ENCODE data around the gene GLTPD2.

The GLTPD2 gene

GRCh38 chr17:4771519-4772234, 17.1 kb upstream of the GLTPD2 start, which contains the start of gene TM4SF5:
Gene TM4SF5 (plus strand): TSS chr17:4771886. CDS start chr17:4771923, 37 bp downstream.
- DNase-seq (ENCODE audit: low read depth): no peak

- DNase-seq (ENCODE audit: low read depth): no peak
These were observed 16.5 kb upstream of the GLTPD2 start for GRCh38 chr17:4772235-4772613.

GRCh38 chr17:4777969-4778760, 10.6 kb upstream of the GLTPD2 start:
- no peak for DNase-seq (ENCODE audit: low read depth)

GRCh38 chr17:4780325-4780955, 8.3 kb upstream of the GLTPD2 start:
- DNase-seq (ENCODE audit: low read depth): no peak

- no peak for DNase-seq (ENCODE audit: low read depth)
These were observed 6.1 kb upstream of the GLTPD2 start for GRCh38 chr17:4782652-4783051.

- no peak for DNase-seq (ENCODE audit: low read depth)
These were observed 3.3 kb upstream of the GLTPD2 start for GRCh38 chr17:4785311-4786105.

- no peak for DNase-seq (ENCODE audit: low read depth)
These were observed 2.7 kb upstream of the GLTPD2 start, which contains the start of gene VMO1 for GRCh38 chr17:4786106-4786511. Gene VMO1 (minus strand): TSS chr17:4786364. CDS start chr17:4786352, 12 bp downstream.

GRCh38 chr17:4786516-4786915, 2.2 kb upstream of the GLTPD2 start:
- no peak for DNase-seq (ENCODE audit: low read depth)

GRCh38 chr17:4788159-4788806, 481 bp upstream of the GLTPD2 start:
- DNase-seq (ENCODE audit: low read depth): no peak

GRCh38 chr17:4789701-4789950, 862 bp downstream of the GLTPD2 start:
- DNase-seq (ENCODE audit: low read depth): no peak

- no peak for DNase-seq (ENCODE audit: low read depth)
These were observed 1.4 kb downstream of the GLTPD2 start for GRCh38 chr17:4789951-4790704.

GRCh38 chr17:4790705-4791088, 1.9 kb downstream of the GLTPD2 start:
- no peak for DNase-seq (ENCODE audit: low read depth)

GRCh38 chr17:4795168-4795567, 6.4 kb downstream of the GLTPD2 start:
- no peak for DNase-seq (ENCODE audit: low read depth)

GRCh38 chr17:4796552-4796920, 7.8 kb downstream of the GLTPD2 start:
- no peak for DNase-seq (ENCODE audit: low read depth)

- DNase-seq (ENCODE audit: low read depth): no peak
These were observed 11.9 kb downstream of the GLTPD2 start for GRCh38 chr17:4800462-4801196.

- DNase-seq (ENCODE audit: low read depth): no peak
These were observed 13.5 kb downstream of the GLTPD2 start, which contains the start of gene C17orf114 for GRCh38 chr17:4802228-4802627. Gene C17orf114 (minus strand): TSS chr17:4802328.

GRCh38 chr17:4806456-4806776, 17.7 kb downstream of the GLTPD2 start:
- no peak for DNase-seq (ENCODE audit: low read depth)

- DNase-seq (ENCODE audit: low read depth): no peak
These were observed 18.2 kb downstream of the GLTPD2 start, which contains the start of gene PLD2 for GRCh38 chr17:4806777-4807604. Gene PLD2 (plus strand): TSS chr17:4807152. CDS start chr17:4807773, 621 bp downstream.

GRCh38 chr17:4807605-4808377, 19.0 kb downstream of the GLTPD2 start:
- no peak for DNase-seq (ENCODE audit: low read depth)
